Caki2 (cell line): ENCODE measurements around the gene ZNF814. TPM values are rescaled to one million over a fixed set of nuclear protein-coding genes. Genes with fewer than 3 reads are reported as not detected.
"Not testable (repeated sequence)": the region's sequence is repeated elsewhere in the genome, so short reads cannot be mapped to it uniquely, and the experiment has no call there.

Source experiments
- DNase-seq: peaks from one replicate; pipeline ENCODE4 v3.0.0-alpha.2; 2015; ENCODE audit warnings: low read depth
- in situ Hi-C: cut with HindIII; loops from 2 replicates; pipeline ENCODE4 v1.10.0; 2016; ENCODE audit warnings: low sequenced_read_pairs, low pct_unique_long_range_greater_than_20kb, mixed read lengths
- total RNA-seq: library from RNA; depleted of rRNA; stranded (reverse); fragments of >200 nt; shearing (Covaris generic); gene quantifications from 2 replicates; pipeline ENCODE4 v1.2.3, GENCODE V29; 2014; ENCODE audit warnings: low replicate concordance

ZNF814 gene
- total RNA-seq, 1 experiment from 2014 or later = 3.6 TPM

- no peak for DNase-seq
- in situ Hi-C loops = no loop called here
Measured at GRCh38 chr19:57870225-57870624, 18.6 kb downstream of the ZNF814 start.

- DNase-seq, in situ Hi-C loops: not testable (repeated sequence)
Measured at GRCh38 chr19:57869655-57870054, 19.2 kb downstream of the ZNF814 start.

- in situ Hi-C loops = no loop called here
- no peak for DNase-seq
Measured at GRCh38 chr19:57867868-57868492, 20.9 kb downstream of the ZNF814 start.

GRCh38 chr19:57862351-57862750, 26.5 kb downstream of the ZNF814 start:
- DNase-seq, in situ Hi-C loops: not testable (repeated sequence)

- in situ Hi-C loops, DNase-seq: not testable (repeated sequence)
Measured at GRCh38 chr19:57854117-57854516, 34.7 kb downstream of the ZNF814 start.

GRCh38 chr19:57851812-57852603, 36.8 kb downstream of the ZNF814 start:
- DNase-seq, in situ Hi-C loops: not testable (repeated sequence)

- in situ Hi-C loops = no loop called here
- DNase-seq = peak; percentile 95
Measured at GRCh38 chr19:57850553-57851017, 38.3 kb downstream of the ZNF814 start.

- in situ Hi-C loops = not testable (repeated sequence)
- peak; percentile 81 for DNase-seq
Measured at GRCh38 chr19:57849666-57850473, 39.0 kb downstream of the ZNF814 start, which contains the start of gene ZNF587. ZNF587 (plus strand) TSS chr19:57849859; CDS start chr19:57850039, 180 bp downstream.

GRCh38 chr19:57849162-57849665, 39.6 kb downstream of the ZNF814 start:
- DNase-seq, in situ Hi-C loops: not testable (repeated sequence)

- DNase-seq, in situ Hi-C loops: not testable (repeated sequence)
Measured at GRCh38 chr19:57847164-57847563, 41.7 kb downstream of the ZNF814 start.

GRCh38 chr19:57841122-57841763, 47.6 kb downstream of the ZNF814 start:
- no peak for DNase-seq
- in situ Hi-C loops = no loop called here

GRCh38 chr19:57838622-57839191, 50.1 kb downstream of the ZNF814 start:
- DNase-seq, in situ Hi-C loops: not testable (repeated sequence)

GRCh38 chr19:57836991-57837390, 51.8 kb downstream of the ZNF814 start:
- DNase-seq, in situ Hi-C loops: not testable (repeated sequence)

- DNase-seq = no peak
- in situ Hi-C loops = no loop called here
Measured at GRCh38 chr19:57830071-57830602, 58.7 kb downstream of the ZNF814 start, which contains the start of gene ZNF587B. ZNF587B (plus strand) TSS chr19:57830299; CDS start chr19:57830529, 230 bp downstream.

GRCh38 chr19:57829316-57829715, 59.5 kb downstream of the ZNF814 start:
- in situ Hi-C loops = no loop called here
- DNase-seq = no peak

- in situ Hi-C loops = no loop called here
- DNase-seq = no peak
Measured at GRCh38 chr19:57825511-57825910, 63.3 kb downstream of the ZNF814 start.

GRCh38 chr19:57823608-57824007, 65.2 kb downstream of the ZNF814 start:
- in situ Hi-C loops = not testable (repeated sequence)

More at GRCh38 chr19:57823608-57824007, 65.2 kb downstream of the ZNF814 start:
- DNase-seq = not testable (repeated sequence)
